Endodermal cell (in vitro differentiated cells): ENCODE data around the gene SLC17A9. TPM values are rescaled to one million over a fixed set of nuclear protein-coding genes. Genes with fewer than 3 reads are reported as not detected.

ENCODE experiments used
- DNase-seq: peaks from one replicate; pipeline ENCODE4 v3.0.0-alpha.2; 2017
- H3K27ac ChIP-seq: 2 replicates; pipeline ENCODE4 v1.5.1; 2013; ENCODE audit warnings: mild to moderate bottlenecking, low read depth, low read length, moderate library complexity
- H3K27me3 ChIP-seq: 2 replicates; pipeline ENCODE4 v1.6.1; 2013; ENCODE audit warnings: mild to moderate bottlenecking, low read length, moderate library complexity; ENCODE audit not compliant: insufficient read depth, control insufficient read depth, poor library complexity, severe bottlenecking
- H3K36me3 ChIP-seq: 2 replicates; pipeline ENCODE4 v1.7.0; 2013; ENCODE audit warnings: mild to moderate bottlenecking, low read length, moderate library complexity; ENCODE audit not compliant: control insufficient read depth, insufficient read depth
- H3K4me1 ChIP-seq: one replicate; pipeline ENCODE4 v1.7.0; 2013; ENCODE audit warnings: low read length; ENCODE audit not compliant: control insufficient read depth, insufficient read depth
- H3K4me3 ChIP-seq: 2 replicates; pipeline ENCODE4 v1.5.1; 2013; ENCODE audit warnings: mild to moderate bottlenecking, low read length, moderate library complexity
- H3K9ac ChIP-seq: 2 replicates; pipeline ENCODE4 v1.6.1; 2013; ENCODE audit warnings: mild to moderate bottlenecking, low read length, moderate library complexity; ENCODE audit not compliant: poor library complexity, severe bottlenecking; ENCODE audit errors: extremely low read depth
- H3K9me3 ChIP-seq: 2 replicates; pipeline ENCODE4 v1.6.1; 2013; ENCODE audit warnings: mild to moderate bottlenecking, low read length, moderate library complexity; ENCODE audit not compliant: control insufficient read depth
- H3K27ac Mint-ChIP-seq: 2 replicates; pipeline ENCODE4 v1.8.0; 2020; ENCODE audit warnings: mixed read lengths
- H3K27me3 Mint-ChIP-seq: 2 replicates; pipeline ENCODE4 v1.8.0; 2021; ENCODE audit warnings: mild to moderate bottlenecking, mixed read lengths; ENCODE audit not compliant: insufficient read depth
- H3K36me3 Mint-ChIP-seq: 2 replicates; pipeline ENCODE4 v1.8.0; 2020; ENCODE audit warnings: low read depth, mixed read lengths
- H3K4me1 Mint-ChIP-seq: 2 replicates; pipeline ENCODE4 v1.8.0; 2020; ENCODE audit warnings: mixed read lengths
- H3K4me3 Mint-ChIP-seq: 2 replicates; pipeline ENCODE4 v1.8.0; 2020; ENCODE audit warnings: mild to moderate bottlenecking, moderate library complexity, mixed read lengths
- H3K9me3 Mint-ChIP-seq: 2 replicates; pipeline ENCODE4 v1.8.0; 2020; ENCODE audit warnings: mild to moderate bottlenecking, mixed read lengths
- WGBS, 2 experiments: methylation state at CpG; one replicate each; pipeline versions ENCODE4 v1.1.5 to v1.1.7; 2013; ENCODE audit warnings: missing lambda C conversion rate in 2 of 2, mixed read lengths in 1 of 2; ENCODE audit not compliant: insufficient coverage in 1 of 2, insufficient read length in 1 of 2; 5-methylcytosine and 5-hydroxymethylcytosine counted together
- total RNA-seq, 2 donors: library from RNA; stranded (reverse); fragmentation: NEBNext Ultra II Directional in 1 of 2; extraction: Animal tissue kit (Norgen Biotek cat#: 25700) in 1 of 2; gene quantifications; 2 replicates in 1 of 2; 3 replicates in 1 of 2; pipeline ENCODE4 v1.2.1, GENCODE V29; 2021
- TF ChIP-seq, protein P1 (sequence below): fragments of 200-600 bp; sonication (generic); conservative IDR thresholded peaks from 2 replicates; pipeline ENCODE4 v1.5.0; 2021; ENCODE audit warnings: antibody characterized with exemption, mild to moderate bottlenecking

SLC17A9 gene
- total RNA-seq, 2 donors from 2014 or later = 8.9 to 10.2 TPM

DNA sequence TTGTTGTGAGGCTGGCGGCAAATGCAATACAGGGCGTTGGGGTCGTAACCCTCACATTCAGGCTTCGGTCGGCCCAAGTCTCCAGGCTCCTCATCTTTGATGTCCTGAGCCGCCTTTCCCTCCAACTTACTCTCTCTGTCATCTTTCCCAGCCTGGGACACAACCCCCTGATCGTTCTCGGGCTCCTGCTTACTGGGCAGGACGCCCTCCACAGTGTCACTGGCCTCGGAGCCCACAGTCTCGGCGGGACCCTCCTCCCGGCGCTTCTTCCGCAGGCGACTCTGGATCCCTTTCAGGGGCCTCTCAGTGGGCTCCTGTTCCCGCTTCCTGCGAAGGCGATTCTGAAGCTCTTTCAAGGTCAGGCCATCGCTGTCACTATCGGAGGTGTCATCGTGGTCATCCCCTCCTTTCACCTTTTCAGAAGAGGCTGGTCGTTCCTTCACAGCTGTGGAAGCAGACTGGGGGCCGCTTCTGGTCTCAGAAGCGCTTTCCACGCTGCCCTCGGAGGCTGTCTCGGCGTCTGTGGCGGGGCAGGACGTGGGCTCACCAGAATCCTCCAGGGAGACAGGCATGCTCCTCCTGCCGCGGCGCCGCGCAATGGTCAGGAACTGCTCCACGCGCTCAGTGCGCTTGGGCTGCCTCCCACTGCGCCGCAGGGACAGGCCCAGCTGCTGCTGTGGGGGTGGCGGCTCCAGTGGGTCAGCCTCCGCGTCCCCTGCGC, 41.6 kb upstream of the SLC17A9 start:
- 96% methylated on average over 39 to 45 of the region's 45 CpGs for WGBS, 2 experiments
- Histone ChIP-seq H3K36me3 (peaks cover 83% of the 10 kb centered on the region), H3K9ac (no peak overlapping the region), H3K4me1 (peaks cover 13% of the 10 kb centered on the region), H3K27me3 (no peaks in the 10 kb centered on the region), H3K4me3 (no peak overlapping the region), H3K27ac (no peak overlapping the region), H3K9me3 (no peaks in the 10 kb centered on the region)
- Mint-ChIP-seq H3K27me3 (no peaks in the 10 kb centered on the region), H3K4me3 (no peak overlapping the region), H3K36me3 (peaks cover 71% of the 10 kb centered on the region), H3K9me3 (no peaks in the 10 kb centered on the region), H3K4me1 (peaks cover 22% of the 10 kb centered on the region), H3K27ac (peak overlapping the region; percentile 81)
- TF ChIP-seq, protein P1, sequence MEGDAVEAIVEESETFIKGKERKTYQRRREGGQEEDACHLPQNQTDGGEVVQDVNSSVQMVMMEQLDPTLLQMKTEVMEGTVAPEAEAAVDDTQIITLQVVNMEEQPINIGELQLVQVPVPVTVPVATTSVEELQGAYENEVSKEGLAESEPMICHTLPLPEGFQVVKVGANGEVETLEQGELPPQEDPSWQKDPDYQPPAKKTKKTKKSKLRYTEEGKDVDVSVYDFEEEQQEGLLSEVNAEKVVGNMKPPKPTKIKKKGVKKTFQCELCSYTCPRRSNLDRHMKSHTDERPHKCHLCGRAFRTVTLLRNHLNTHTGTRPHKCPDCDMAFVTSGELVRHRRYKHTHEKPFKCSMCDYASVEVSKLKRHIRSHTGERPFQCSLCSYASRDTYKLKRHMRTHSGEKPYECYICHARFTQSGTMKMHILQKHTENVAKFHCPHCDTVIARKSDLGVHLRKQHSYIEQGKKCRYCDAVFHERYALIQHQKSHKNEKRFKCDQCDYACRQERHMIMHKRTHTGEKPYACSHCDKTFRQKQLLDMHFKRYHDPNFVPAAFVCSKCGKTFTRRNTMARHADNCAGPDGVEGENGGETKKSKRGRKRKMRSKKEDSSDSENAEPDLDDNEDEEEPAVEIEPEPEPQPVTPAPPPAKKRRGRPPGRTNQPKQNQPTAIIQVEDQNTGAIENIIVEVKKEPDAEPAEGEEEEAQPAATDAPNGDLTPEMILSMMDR = no peak
- no peak for DNase-seq

DNA sequence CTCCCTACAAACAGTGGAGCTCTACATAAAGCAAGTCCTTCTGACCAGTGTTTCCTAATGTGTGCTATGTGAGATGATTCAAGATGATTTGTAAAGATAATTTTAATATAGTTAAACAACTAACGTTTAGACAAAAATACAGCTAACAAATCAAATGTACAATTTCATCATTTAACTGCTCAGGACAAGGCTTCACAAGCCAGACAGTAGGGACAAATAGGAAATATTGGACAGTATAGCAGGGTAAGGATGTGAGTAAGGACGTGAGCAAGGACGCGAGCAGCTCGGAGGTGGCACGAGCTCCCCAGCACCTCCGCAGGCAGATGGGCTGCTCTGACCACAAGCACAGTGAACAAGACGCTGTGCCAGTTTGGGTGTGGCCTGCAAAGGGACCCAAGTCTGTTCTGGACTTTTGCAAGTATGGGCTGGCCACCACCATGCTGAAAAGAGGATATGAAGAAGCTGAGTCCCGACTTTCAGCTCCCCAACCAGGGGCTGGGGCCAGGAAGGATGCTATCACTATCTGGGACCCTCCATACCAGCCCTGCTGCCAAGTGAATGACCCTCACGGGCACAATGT, 40.7 kb upstream of the SLC17A9 start:
- Histone ChIP-seq H3K9ac (no peak overlapping the region), H3K27ac (no peak overlapping the region), H3K4me3 (no peak overlapping the region), H3K27me3 (no peaks in the 10 kb centered on the region), H3K9me3 (no peaks in the 10 kb centered on the region), H3K4me1 (peaks cover 13% of the 10 kb centered on the region), H3K36me3 (peaks cover 77% of the 10 kb centered on the region)
- no peak overlapping the region for H3K4me3 Mint-ChIP-seq
- peaks cover 62% of the 10 kb centered on the region for H3K36me3 Mint-ChIP-seq
- no peaks in the 10 kb centered on the region for H3K27me3 Mint-ChIP-seq
- H3K9me3 Mint-ChIP-seq = no peaks in the 10 kb centered on the region
- TF ChIP-seq, protein P1 = no peak
- peak overlapping the region; percentile 72 for H3K27ac Mint-ChIP-seq
- DNase-seq = no peak
- peaks cover 25% of the 10 kb centered on the region for H3K4me1 Mint-ChIP-seq
- 97% methylated on average over 6 to 9 of the region's 10 CpGs for WGBS, 2 experiments

DNA sequence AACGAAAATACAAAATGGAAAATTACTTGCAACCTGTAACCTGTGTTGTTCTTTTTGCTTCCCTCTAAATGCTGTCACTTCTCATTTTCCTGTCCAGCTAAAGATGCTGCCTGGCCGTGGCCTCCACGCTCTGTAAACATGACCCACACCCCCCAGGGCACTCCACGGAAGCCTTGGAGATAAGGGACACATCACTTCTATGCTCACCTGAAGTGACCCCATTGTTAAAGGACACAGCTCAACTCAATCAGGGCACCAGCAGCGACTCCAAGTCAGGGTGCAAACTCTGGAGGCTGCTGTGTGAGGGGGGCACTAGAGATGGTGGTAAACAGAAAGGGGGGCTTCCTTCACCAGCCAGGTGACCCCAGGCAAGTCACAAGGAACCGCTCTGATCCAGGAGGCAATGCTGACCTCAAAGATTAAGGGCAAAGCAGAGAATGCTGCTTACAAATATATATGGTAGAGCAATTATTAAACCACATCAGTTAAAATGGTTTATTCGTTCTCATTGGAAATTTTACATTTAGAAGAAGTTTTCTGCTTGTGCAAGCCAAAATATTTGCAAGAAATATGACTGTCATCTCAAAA, 39.4 kb upstream of the SLC17A9 start:
- H3K9me3 ChIP-seq = no peaks in the 10 kb centered on the region
- DNase-seq = no peak
- no peak overlapping the region for H3K4me3 ChIP-seq
- H3K27ac ChIP-seq = no peak overlapping the region
- 95 to 100% methylated on average over 3 to 7 of the region's 7 CpGs for WGBS, 2 experiments
- Mint-ChIP-seq H3K27me3 (no peaks in the 10 kb centered on the region), H3K4me1 (peaks cover 38% of the 10 kb centered on the region), H3K27ac (peak overlapping the region; percentile 75), H3K9me3 (no peaks in the 10 kb centered on the region), H3K4me3 (no peak overlapping the region), H3K36me3 (peaks cover 49% of the 10 kb centered on the region)
- peaks cover 18% of the 10 kb centered on the region for H3K4me1 ChIP-seq
- H3K9ac ChIP-seq = no peak overlapping the region
- no peaks in the 10 kb centered on the region for H3K27me3 ChIP-seq
- TF ChIP-seq, protein P1 = no peak
- peaks cover 72% of the 10 kb centered on the region for H3K36me3 ChIP-seq
